ENCODE measurements around the gene CCDC185.

GRCh38 chr1:223353939-223354338, 39.3 kb upstream of the CCDC185 start:
- TF ChIP-seq ZNF713 (CRISPR knock-in tag; IDR thresholded peaks at IDR 0.05) (no peak), U2AF2 (IDR thresholded peaks at IDR 0.05; ENCODE audit: low read depth, low read length) (no peak), CTCF (CRISPR knock-in tag; IDR thresholded peaks at IDR 0.05) (no peak), RNF2 (conservative IDR thresholded peaks at IDR 0.05; ENCODE audit: low read depth) (no peak), PBX2 (CRISPR knock-in tag; IDR thresholded peaks at IDR 0.05) (no peak), ZBTB21 (CRISPR knock-in tag; IDR thresholded peaks at IDR 0.05) (no peak), NFE2L1 (CRISPR knock-in tag; IDR thresholded peaks at IDR 0.05; ENCODE audit: borderline replicate concordance) (no peak), NFYB (CRISPR knock-in tag; IDR thresholded peaks at IDR 0.05) (no peak), PBX3 (CRISPR knock-in tag; IDR thresholded peaks at IDR 0.05; ENCODE audit: borderline replicate concordance) (no peak)

Measured in HepG2 (cell line).